ENCODE results near the gene RNASE2.
"Not testable (repeated sequence)": the region's sequence is repeated elsewhere in the genome, so short reads cannot be mapped to it uniquely, and the experiment has no call there.

The RNASE2 gene

GRCh38 chr14:20954736-20955537 lies at the start of gene RNASE2:
RNASE2 (plus strand) TSS chr14:20955487; CDS start chr14:20955772, 285 bp downstream.
- peak; percentile 83 for DNase-seq

- peak; percentile 38 for DNase-seq
These were observed 49.6 kb upstream of the RNASE2 start for GRCh38 chr14:20905676-20906075.

- DNase-seq, result no peak
These were observed 48.1 kb upstream of the RNASE2 start for GRCh38 chr14:20907214-20907613.

- not testable (repeated sequence) for DNase-seq
These were observed 44.5 kb upstream of the RNASE2 start for GRCh38 chr14:20910822-20911221.

- peak; percentile 83 for DNase-seq
These were observed 36.1 kb upstream of the RNASE2 start for GRCh38 chr14:20919038-20919756.

- DNase-seq, result not testable (repeated sequence)
These were observed 31.5 kb upstream of the RNASE2 start for GRCh38 chr14:20923766-20924297.

GRCh38 chr14:20934148-20934762 lies 21.0 kb upstream of the RNASE2 start:
- DNase-seq, result peak; percentile 51

- DNase-seq, result no peak
These were observed 19.8 kb upstream of the RNASE2 start for GRCh38 chr14:20935303-20935984.

GRCh38 chr14:20945146-20945545 lies 10.1 kb upstream of the RNASE2 start:
- peak; percentile 79 for DNase-seq

- not testable (repeated sequence) for DNase-seq
These were observed 8.6 kb upstream of the RNASE2 start for GRCh38 chr14:20946707-20947106.

- peak; percentile 79 for DNase-seq
These were observed 219 bp downstream of the RNASE2 start for GRCh38 chr14:20955538-20955873.

- peak; percentile 30 for DNase-seq
These were observed 1.2 kb downstream of the RNASE2 start for GRCh38 chr14:20956376-20956976.

GRCh38 chr14:20958946-20959345 lies 3.7 kb downstream of the RNASE2 start:
- not testable (repeated sequence) for DNase-seq

GRCh38 chr14:20969336-20969735 lies 14.0 kb downstream of the RNASE2 start:
- DNase-seq, result no peak

GRCh38 chr14:20970647-20970982 lies 15.3 kb downstream of the RNASE2 start:
- no peak for DNase-seq

GRCh38 chr14:20970983-20971704 lies 15.9 kb downstream of the RNASE2 start:
- peak; percentile 92 for DNase-seq

- DNase-seq, result no peak
These were observed 16.4 kb downstream of the RNASE2 start for GRCh38 chr14:20971705-20972021.

GRCh38 chr14:20973501-20973900 lies 18.2 kb downstream of the RNASE2 start:
- DNase-seq, result no peak

GRCh38 chr14:20976291-20976690 lies 21.0 kb downstream of the RNASE2 start:
- DNase-seq, result no peak

GRCh38 chr14:20978687-20979086 lies 23.4 kb downstream of the RNASE2 start:
- DNase-seq, result no peak

GRCh38 chr14:20980906-20981305 lies 25.6 kb downstream of the RNASE2 start:
- no peak for DNase-seq
